Uterus (tissue), 2 donors: ENCODE measurements around the gene SH3GL2.

Source experiments
- POLR2A ChIP-seq, 2 donors: fragments of 450-650 bp; IDR thresholded peaks; one replicate each; pipeline ENCODE4 v1.6.1; 2016; ENCODE audit warnings: antibody characterized with exemption in 2 of 2, mild to moderate bottlenecking in 1 of 2, moderate library complexity in 1 of 2
- TF ChIP-seq, protein P1 (sequence below), 4 experiments: fragments of 200-600 bp in 2 of 4; fragments of 450-650 bp in 2 of 4; sonication (generic) in 2 of 4; IDR thresholded peaks; one replicate each; pipeline ENCODE4 v1.5.1; 2016 to 2019; ENCODE audit warnings: antibody characterized with exemption in 4 of 4, mild to moderate bottlenecking in 2 of 4, moderate library complexity in 1 of 4

- TF ChIP-seq POLR2A (IDR thresholded peaks at IDR 0.05): no peak
- TF ChIP-seq, protein P1, sequence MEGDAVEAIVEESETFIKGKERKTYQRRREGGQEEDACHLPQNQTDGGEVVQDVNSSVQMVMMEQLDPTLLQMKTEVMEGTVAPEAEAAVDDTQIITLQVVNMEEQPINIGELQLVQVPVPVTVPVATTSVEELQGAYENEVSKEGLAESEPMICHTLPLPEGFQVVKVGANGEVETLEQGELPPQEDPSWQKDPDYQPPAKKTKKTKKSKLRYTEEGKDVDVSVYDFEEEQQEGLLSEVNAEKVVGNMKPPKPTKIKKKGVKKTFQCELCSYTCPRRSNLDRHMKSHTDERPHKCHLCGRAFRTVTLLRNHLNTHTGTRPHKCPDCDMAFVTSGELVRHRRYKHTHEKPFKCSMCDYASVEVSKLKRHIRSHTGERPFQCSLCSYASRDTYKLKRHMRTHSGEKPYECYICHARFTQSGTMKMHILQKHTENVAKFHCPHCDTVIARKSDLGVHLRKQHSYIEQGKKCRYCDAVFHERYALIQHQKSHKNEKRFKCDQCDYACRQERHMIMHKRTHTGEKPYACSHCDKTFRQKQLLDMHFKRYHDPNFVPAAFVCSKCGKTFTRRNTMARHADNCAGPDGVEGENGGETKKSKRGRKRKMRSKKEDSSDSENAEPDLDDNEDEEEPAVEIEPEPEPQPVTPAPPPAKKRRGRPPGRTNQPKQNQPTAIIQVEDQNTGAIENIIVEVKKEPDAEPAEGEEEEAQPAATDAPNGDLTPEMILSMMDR (IDR thresholded peaks at IDR 0.05): no peak
These were observed 251.0 kb downstream of the SH3GL2 start for GRCh38 chr9:17829812-17830385.
